HUDEP-2 (cell line): ENCODE results near the gene TRIM4.
"Not testable (repeated sequence)": the region's sequence is repeated elsewhere in the genome, so short reads cannot be mapped to it uniquely, and the experiment has no call there.

Experiments used
- DNase-seq, 76 experiments: peaks; one replicate each; lab custom pipeline; 2025; ENCODE audit not compliant: unreplicated experiment in 76 of 76; lab: John Stamatoyannopoulos, UW

Gene TRIM4

GRCh38 chr7:99920149-99920548 is 819 bp upstream of the TRIM4 start:
- no peak for DNase-seq

DNA sequence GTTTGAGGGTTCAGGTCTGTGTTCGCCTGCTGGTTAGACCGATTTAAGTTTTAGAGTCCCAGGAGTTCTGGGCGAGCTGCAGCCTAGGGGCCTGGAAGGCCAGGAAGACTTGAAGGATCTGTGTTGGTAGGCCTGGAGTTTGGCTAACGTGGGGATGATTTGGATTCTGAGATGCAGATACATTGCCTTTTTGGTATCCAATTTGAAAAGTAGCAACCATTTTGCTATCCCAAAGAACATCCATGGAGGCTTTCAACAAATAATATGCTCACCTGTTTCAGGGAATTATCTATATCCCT is 433 bp upstream of the TRIM4 start:
- no peak for DNase-seq

DNA sequence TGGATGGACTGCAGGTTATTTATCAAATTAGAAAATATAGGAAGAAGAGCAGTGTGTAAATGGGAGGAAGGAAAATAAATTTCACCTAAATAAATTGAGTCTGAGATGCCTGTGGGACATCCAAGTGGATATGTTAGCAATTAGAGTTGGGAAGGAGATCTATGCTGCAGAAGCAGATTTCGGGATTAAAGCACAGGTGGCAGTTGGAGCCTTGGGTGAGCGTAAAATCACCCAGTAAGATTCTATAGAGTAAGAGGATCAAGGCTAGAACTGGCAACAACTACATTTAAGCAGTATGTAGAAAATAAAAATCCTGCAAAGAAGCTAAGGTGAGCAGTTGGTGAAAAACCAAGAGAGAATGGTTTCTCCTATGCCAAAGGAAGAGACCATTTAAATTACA is 8.4 kb downstream of the TRIM4 start:
- no peak for DNase-seq

GRCh38 chr7:99901581-99901980 is 17.7 kb downstream of the TRIM4 start:
- no peak for DNase-seq

DNA sequence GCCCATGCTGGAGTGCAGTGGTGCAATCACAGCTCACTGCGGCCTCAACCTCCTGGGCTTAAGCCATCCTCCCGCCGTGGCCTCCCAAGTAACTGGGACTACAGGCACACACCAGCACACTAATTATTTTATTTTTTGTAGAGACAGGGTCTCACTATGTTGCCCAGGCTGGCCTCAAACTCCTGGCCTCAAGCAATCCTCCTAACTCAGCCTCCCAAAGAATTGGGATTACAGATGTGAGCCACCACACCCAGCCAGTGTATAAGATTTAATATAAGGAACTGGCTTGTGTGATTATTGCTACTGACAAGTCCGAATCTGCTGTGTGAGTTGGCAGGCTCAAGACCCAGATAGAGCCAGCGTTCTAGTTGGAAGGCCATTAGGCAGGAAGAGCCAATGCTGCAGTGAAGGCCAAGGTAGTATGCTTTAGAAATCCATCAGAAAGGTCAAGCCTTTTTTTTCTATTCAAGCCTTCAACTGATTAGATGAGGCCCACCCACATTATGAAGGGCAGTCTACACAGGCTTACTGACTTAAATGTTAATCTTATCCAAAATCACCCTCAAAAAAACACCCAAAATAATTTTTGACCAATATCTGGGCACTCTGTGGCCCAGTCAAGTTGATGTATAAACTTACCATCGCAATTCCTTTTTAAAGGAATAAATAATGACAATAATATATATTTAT is 19.4 kb downstream of the TRIM4 start:
- no peak for DNase-seq

GRCh38 chr7:99898836-99899235 is 20.5 kb downstream of the TRIM4 start:
- no peak for DNase-seq

GRCh38 chr7:99898023-99898357 is 21.3 kb downstream of the TRIM4 start:
- no peak for DNase-seq

DNA sequence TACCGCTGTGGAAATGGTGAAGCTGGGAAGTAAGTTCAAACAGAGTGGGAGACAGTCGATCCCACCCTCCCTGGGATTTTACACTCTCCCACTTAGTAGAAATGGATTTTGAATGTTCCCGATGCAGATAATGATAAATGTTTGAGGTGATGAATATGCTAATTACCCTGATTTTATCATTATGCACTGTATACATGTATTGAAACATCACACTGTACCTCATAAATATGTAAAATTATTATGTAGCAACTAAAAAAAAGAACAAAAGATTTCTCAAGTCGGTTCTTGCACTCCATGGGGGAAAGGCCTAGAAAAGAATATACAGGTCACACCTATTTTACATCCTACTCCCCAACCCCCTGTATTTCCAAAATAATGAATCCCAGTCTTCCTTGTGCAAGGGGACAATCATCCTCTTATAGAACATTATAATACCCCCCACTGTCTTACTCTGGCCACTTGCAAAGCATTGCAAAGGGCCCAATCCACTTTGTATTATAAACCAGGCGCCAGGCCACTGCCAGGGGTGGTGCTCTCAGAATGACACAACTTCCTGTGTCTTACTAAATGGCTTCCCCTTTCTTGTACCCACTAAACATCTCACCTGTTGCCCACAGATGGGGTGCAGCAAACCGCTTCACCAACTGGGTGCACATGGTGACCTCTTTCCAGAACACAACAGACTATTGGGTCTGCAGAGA is 21.9 kb downstream of the TRIM4 start:
- no peak for DNase-seq

- no peak for DNase-seq
Observed at GRCh38 chr7:99894738-99895137, 24.6 kb downstream of the TRIM4 start.

- DNase-seq, result no peak
Observed at GRCh38 chr7:99893280-99893679, 26.1 kb downstream of the TRIM4 start.

DNA sequence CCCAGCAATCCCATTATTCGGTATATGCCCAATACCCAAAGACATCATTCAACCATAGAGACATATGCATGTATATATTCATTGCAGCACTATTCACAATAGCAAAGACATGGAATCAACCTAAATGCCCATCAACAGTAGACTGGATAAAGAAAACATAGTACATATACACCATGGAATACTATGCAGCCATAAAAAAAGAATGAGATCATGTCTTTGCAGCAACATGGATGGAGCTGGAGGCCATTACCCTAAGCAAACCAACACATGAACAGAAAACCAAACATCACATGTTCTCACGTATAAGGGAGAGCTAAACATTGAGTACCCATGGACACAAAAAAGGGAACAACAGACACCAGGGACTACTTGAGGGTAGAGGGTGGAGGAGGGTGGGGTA is 29.0 kb downstream of the TRIM4 start:
- not testable (repeated sequence) for DNase-seq

- DNase-seq, result not testable (repeated sequence)
Observed at GRCh38 chr7:99888366-99888765, 31.0 kb downstream of the TRIM4 start.

- no peak for DNase-seq
Observed at GRCh38 chr7:99881370-99881769, 38.0 kb downstream of the TRIM4 start.

DNA sequence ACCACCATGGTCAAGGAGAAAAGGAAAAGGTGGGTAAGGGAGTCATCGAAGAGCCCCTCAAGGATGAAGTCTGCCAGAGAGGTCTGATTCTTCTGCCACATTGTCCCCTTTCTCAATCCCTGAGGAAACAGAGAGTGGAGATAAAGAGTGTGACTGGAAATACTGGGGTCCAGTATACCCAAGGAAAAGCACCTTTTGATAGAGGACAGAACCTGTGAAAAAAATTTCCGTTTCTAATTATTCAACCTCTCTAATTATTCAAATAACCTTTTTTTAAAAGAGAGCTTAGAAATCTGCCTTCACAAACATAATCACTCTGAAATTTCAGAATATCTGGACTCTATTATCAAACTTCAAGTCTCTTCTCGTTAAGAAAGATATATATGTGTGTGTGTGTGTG is 42.4 kb downstream of the TRIM4 start, which contains the start of gene OR2AE1:
TSS of gene OR2AE1 (minus strand) at position 101 of the 400 bp plus-strand sequence. CDS start at position 101, 0 bp downstream.
- DNase-seq, result no peak

DNA sequence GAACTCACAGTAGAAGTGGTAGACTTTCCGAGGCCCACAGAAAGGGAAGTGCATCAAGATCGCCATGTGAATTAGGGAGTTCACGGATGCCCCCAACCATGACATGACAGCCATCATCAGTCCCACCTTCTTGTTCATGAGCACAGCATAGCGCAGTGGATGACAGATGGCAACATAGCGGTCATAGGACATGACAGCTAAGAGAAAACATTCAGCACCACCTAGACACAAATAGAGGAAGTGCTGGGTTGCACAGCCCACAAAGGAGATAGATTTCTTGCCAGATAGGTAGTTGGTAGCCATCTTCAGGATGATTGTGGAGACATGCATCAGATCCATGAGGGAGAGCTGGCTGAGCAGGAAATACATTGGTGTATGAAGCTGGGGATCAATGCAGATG is 42.8 kb downstream of the TRIM4 start:
- no peak for DNase-seq

GRCh38 chr7:99868246-99868645 is 51.1 kb downstream of the TRIM4 start:
- DNase-seq, result no peak

DNA sequence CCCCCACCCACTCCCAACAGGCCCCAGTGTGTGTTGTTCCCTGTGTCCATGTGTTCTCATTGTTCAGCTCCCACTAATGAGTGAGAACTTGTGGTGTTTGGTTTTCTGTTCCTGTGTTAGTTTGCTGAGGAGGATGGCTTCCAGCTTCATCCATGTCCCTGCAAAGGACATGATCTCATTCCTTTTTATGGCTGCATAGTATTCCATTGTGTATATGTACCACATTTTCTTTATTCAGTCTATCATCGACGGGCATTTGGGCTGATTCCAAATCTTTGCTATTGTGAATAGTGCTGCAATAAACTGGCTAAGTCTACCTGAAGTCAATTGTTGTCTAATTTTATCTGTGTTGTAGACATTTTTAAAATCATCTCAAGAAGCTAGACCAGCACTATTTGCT is 51.9 kb downstream of the TRIM4 start:
- DNase-seq, result not testable (repeated sequence)

DNA sequence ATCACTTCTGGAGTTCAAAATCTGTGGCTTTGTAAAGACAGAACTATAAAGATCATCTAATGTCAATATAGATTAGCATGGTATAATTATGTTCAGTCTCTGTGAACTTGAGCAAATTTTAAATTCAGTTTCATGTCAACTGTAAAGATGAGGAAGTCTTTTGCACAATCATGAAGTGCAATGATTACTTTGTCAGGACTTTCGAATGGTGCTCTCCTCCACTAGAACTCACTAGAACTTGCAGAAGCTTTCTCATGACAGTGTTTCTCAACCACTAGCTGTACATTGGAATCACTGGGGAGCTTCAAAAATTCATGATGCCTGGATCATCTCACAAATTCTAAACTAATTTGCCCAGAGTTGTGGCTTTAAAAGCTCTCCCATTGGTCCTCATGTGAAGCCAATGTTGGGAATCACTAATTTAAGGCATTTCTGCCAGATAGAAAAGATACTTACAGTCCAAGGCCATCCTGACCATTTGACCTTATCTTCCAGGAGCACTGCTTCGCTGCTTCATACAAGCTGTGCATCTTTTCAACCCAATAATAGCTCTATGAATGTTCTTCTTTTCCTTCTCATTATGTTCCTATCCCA is 55.4 kb downstream of the TRIM4 start:
- DNase-seq, result no peak

DNA sequence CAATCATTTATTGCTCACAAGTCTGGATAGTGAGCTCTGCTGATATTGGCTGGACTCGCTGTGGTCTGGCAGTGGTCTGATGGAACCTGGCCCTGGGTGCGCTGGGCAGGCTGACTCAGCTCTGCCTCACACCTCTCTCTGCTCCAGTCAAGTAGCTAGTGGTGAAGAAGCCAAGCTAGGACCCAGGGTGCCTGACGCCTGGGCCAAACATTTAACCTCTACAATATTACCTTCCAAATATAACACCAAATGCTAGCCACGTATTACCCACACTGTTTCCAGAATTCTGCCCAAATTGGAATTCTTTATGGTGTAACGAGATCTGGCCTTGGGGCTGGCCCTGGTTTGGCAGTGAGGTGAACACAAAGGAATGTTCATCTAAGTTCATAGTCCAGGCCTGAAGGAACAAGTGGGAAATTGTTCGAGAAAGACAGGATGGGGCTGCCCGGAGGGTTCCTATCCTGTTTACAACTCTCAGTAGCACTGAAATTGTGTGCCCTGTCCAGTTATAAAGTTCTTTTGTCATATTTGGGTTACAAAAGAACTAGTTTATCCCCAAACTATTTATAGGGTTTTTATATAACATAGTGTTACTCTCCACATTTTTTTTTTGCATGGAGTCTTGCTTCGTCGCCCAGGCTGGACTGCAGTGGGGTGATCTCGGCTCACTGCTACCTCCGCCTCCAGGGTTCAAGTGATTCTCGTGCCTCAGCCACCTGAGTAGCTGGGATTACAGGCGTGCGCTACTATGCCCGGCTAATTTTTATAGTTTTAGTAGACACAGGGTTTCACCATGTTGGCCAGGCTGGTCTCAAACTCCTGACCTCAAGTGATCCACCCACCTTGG is 58.8 kb downstream of the TRIM4 start:
- no peak for DNase-seq

DNA sequence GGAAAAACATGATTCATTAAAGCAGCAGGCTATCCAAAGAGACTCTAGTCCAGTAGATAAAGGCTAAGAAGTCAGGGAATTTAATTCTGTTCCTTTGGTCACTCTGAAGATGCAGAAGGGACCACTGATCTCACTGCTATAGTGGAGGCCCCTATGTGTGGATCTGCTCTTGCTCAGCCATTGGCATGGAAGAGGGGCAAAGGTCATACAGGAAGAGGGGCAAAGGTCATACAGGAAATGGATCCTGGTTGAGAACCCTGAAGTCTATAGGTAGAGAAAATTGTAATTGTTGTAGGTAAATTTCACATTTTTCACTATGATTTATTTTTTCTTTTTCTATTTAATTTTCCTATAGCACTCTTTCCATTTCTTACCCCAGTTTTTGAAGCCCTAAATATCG is 64.1 kb downstream of the TRIM4 start:
- no peak for DNase-seq

DNA sequence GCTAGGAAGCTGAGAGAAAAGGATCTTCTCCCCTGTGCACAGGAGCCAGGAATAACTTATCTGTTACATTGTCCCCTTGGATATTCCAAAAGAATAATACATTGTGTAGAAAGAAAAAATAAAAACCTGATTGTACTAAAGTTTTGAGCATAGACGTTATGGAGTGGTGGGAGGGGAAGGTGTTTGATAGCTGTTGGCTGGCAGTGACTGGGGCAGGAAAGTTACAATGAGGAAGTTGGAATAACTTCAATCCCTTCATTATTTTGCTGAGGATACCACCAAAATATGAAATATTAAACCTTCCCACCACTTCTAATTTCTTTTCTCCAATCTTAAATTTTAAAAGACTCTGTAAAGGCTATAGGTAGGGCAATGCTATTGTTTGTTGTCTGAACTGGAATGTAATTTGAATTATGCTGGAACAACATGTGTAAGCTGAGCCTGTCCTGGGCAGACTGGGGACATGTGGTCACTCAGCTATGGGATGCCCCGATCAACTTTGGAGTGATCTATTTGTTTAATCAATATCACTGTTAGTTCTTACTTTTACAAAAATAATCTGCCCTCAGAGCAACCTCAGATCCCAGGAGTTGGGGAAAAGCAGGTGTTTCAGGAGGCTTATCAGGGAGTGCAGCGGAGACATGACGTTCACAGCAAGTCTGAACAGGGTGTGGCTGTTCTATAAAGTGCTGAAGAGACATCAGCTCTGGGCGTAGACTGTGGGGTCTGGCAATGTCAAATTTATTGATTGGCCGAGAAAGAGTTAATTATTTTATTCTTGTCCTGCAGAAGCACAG is 70.7 kb downstream of the TRIM4 start:
- DNase-seq, result no peak
